H1 (cell line): Measurements from ENCODE around the gene SLC4A8. TPM values are rescaled to one million over a fixed set of nuclear protein-coding genes. Genes with fewer than 3 reads are reported as not detected.
A peak's percentile ranks its signal among the peaks of the same experiment; 100 is the strongest.

Experiments used
- CTCF ChIA-PET: fragments of 300-600 bp; sonication (Branson Sonifier 250); formaldehyde crosslinking; loops from one replicate; lab custom pipeline; 2021; ENCODE audit not compliant: partially characterized antibody; lab: Charles Lee
- POLR2A ChIA-PET: fragments of 300-600 bp; sonication (Branson Sonifier 250); formaldehyde crosslinking; loops from one replicate; lab custom pipeline; 2021; ENCODE audit warnings: inconsistent platforms; ENCODE audit not compliant: partially characterized antibody; lab: Charles Lee
- DNase-seq, 2 experiments: peaks; one replicate each; pipeline versions ENCODE4 v3.0.0 to v3.0.0-alpha.2; 2010 to 2022; ENCODE audit warnings: low spot score in 2 of 2, low read depth in 1 of 2, mixed read lengths in 1 of 2
- FAIRE-seq: peaks from 2 replicates; lab custom pipeline; 2011; peaks lifted over from hg19 to GRCh38; lab: Jason Lieb, UNC
- H2AFZ ChIP-seq: 2 replicates; pipeline ENCODE4 v1.8.1; 2012; ENCODE audit warnings: low read length, inconsistent platforms
- H2AK5ac ChIP-seq: 2 replicates; pipeline ENCODE4 v1.6.1; 2013; ENCODE audit warnings: low read depth, low read length
- H2BK120ac ChIP-seq: replicated peaks from 2 replicates; pipeline ENCODE3; 2013; ENCODE audit warnings: low read depth, low read length, inconsistent platforms
- H2BK12ac ChIP-seq: 2 replicates; pipeline ENCODE4 v1.6.1; 2013; ENCODE audit warnings: low read depth, low read length
- H2BK15ac ChIP-seq: 2 replicates; pipeline ENCODE4 v1.6.1; 2013; ENCODE audit warnings: low read length
- H2BK20ac ChIP-seq: 2 replicates; pipeline ENCODE4 v1.6.1; 2013; ENCODE audit warnings: low read length
- H2BK5ac ChIP-seq: 2 replicates; pipeline ENCODE4 v1.6.1; 2013; ENCODE audit warnings: low read depth, low read length
- H3K14ac ChIP-seq: 2 replicates; pipeline ENCODE4 v1.6.1; 2013; ENCODE audit warnings: inconsistent platforms; ENCODE audit not compliant: insufficient read length
- H3K18ac ChIP-seq: 2 replicates; pipeline ENCODE4 v1.6.1; 2013; ENCODE audit warnings: low read length; ENCODE audit errors: extremely low read depth
- H3K23ac ChIP-seq: 2 replicates; pipeline ENCODE4 v1.6.1; 2013; ENCODE audit warnings: inconsistent platforms; ENCODE audit not compliant: insufficient read length
- H3K23me2 ChIP-seq: 2 replicates; pipeline ENCODE4 v1.6.1; 2013; ENCODE audit warnings: low read depth, low read length
- H3K27ac ChIP-seq: 2 replicates; pipeline ENCODE4 v1.6.1; 2011; ENCODE audit warnings: low read depth, low read length, inconsistent platforms
- H3K27me3 ChIP-seq, 4 experiments: replicated peaks in 1 of 4; 1 replicate in 1 of 4; 2 replicates in 3 of 4; pipeline versions ENCODE4 v1.6.1 to v1.8.1; 2011 to 2013; ENCODE audit warnings: low read length in 3 of 4, mild to moderate bottlenecking in 3 of 4, inconsistent platforms in 2 of 4, mixed read lengths in 2 of 4, moderate library complexity in 1 of 4; ENCODE audit not compliant: control insufficient read depth in 3 of 4, insufficient read depth in 3 of 4; ENCODE audit errors: extremely low read depth in 1 of 4
- H3K36me3 ChIP-seq, 4 experiments: 2 replicates each; pipeline versions ENCODE4 v1.6.1 to v1.8.1; 2011 to 2013; ENCODE audit warnings: mild to moderate bottlenecking in 4 of 4, low read length in 3 of 4, moderate library complexity in 2 of 4, control low read depth in 1 of 4, inconsistent platforms in 1 of 4; ENCODE audit not compliant: insufficient read depth in 4 of 4, control insufficient read depth in 2 of 4
- H3K4ac ChIP-seq: replicated peaks from 2 replicates; pipeline ENCODE3; 2013; ENCODE audit warnings: low read length, low read depth, mixed read lengths, inconsistent platforms; ENCODE audit not compliant: insufficient read length
- H3K4me1 ChIP-seq, 4 experiments: replicated peaks in 1 of 4; 1 replicate in 1 of 4; 2 replicates in 3 of 4; pipeline versions ENCODE4 v1.6.1 to v1.8.1; 2011 to 2013; ENCODE audit warnings: low read length in 3 of 4, inconsistent platforms in 2 of 4, mixed read lengths in 1 of 4; ENCODE audit not compliant: insufficient read depth in 4 of 4, control insufficient read depth in 3 of 4
- H3K4me2 ChIP-seq, 2 experiments: 2 replicates each; pipeline versions ENCODE4 v1.6.1 to v1.8.1; 2011 to 2013; ENCODE audit warnings: low read depth in 2 of 2, low read length in 2 of 2, control low read depth in 1 of 2, inconsistent platforms in 1 of 2, mild to moderate bottlenecking in 1 of 2; ENCODE audit not compliant: insufficient read depth in 1 of 2
- H3K4me3 ChIP-seq, 4 experiments: fragments of 200-600, 300-600 bp in 1 of 4; sonication (generic), shearing (Covaris generic), sonication (Bioruptor Twin) in 1 of 4; 2 replicates each; pipeline versions ENCODE4 v1.5.1 to v1.8.1; 2011 to 2016; ENCODE audit warnings: low read length in 4 of 4, low read depth in 3 of 4, control low read depth in 2 of 4, inconsistent platforms in 2 of 4, mild to moderate bottlenecking in 2 of 4, mixed read lengths in 1 of 4, moderate library complexity in 1 of 4; ENCODE audit not compliant: insufficient read depth in 2 of 4; ENCODE audit errors: extremely low read depth in 1 of 4
- H3K56ac ChIP-seq: replicated peaks from 2 replicates; pipeline ENCODE3; 2013; ENCODE audit warnings: low read depth, mild to moderate bottlenecking, mixed read lengths, low read length, inconsistent platforms; ENCODE audit not compliant: insufficient read length
- H3K79me1 ChIP-seq: 2 replicates; pipeline ENCODE4 v1.6.1; 2013; ENCODE audit warnings: low read depth, low read length, control low read depth
- H3K79me2 ChIP-seq, 2 experiments: 2 replicates each; pipeline versions ENCODE4 v1.6.1 to v1.8.1; 2012 to 2013; ENCODE audit warnings: low read length in 2 of 2, mild to moderate bottlenecking in 2 of 2, inconsistent platforms in 1 of 2; ENCODE audit not compliant: insufficient read depth in 2 of 2, control insufficient read depth in 1 of 2
- H3K9ac ChIP-seq, 4 experiments: replicated peaks in 1 of 4; 1 replicate in 1 of 4; 2 replicates in 3 of 4; pipeline versions ENCODE4 v1.6.1 to v1.8.1; 2011 to 2013; ENCODE audit warnings: low read depth in 3 of 4, low read length in 3 of 4, control low read depth in 2 of 4, mild to moderate bottlenecking in 2 of 4, moderate library complexity in 2 of 4, inconsistent platforms in 1 of 4; ENCODE audit errors: extremely low read depth in 1 of 4
- H3K9me3 ChIP-seq, 2 experiments: 2 replicates each; pipeline versions ENCODE4 v1.6.1 to v1.8.1; 2012 to 2013; ENCODE audit warnings: mild to moderate bottlenecking in 2 of 2, moderate library complexity in 2 of 2, control low read depth in 1 of 2, inconsistent platforms in 1 of 2, low read depth in 1 of 2, low read length in 1 of 2, mixed read lengths in 1 of 2; ENCODE audit not compliant: insufficient read depth in 2 of 2
- H4K20me1 ChIP-seq, 2 experiments: replicated peaks in 1 of 2; 2 replicates each; pipeline versions ENCODE3 to v1.8.1; 2011 to 2013; ENCODE audit warnings: inconsistent platforms in 2 of 2, low read length in 2 of 2, mild to moderate bottlenecking in 1 of 2; ENCODE audit not compliant: insufficient read depth in 2 of 2, control insufficient read depth in 1 of 2
- H4K5ac ChIP-seq: 2 replicates; pipeline ENCODE4 v1.6.1; 2013; ENCODE audit warnings: low read length, low read depth, mixed read lengths, inconsistent platforms; ENCODE audit not compliant: insufficient read length
- H4K8ac ChIP-seq: 2 replicates; pipeline ENCODE4 v1.8.0; 2013; ENCODE audit warnings: mild to moderate bottlenecking, moderate library complexity, low read length, inconsistent platforms; ENCODE audit not compliant: insufficient read depth; ENCODE audit errors: extremely low read depth
- H4K91ac ChIP-seq: replicated peaks from 2 replicates; pipeline ENCODE3; 2013; ENCODE audit warnings: low read length, mixed read lengths, inconsistent platforms; ENCODE audit not compliant: insufficient read length
- CHD2 ChIP-seq: IDR thresholded peaks from 2 replicates; pipeline ENCODE4 v1.6.1; 2012; ENCODE audit warnings: low read length, improper control_type of control experiment
- RAD21 ChIP-seq, 2 experiments: IDR thresholded peaks in 1 of 2; conservative IDR thresholded peaks in 1 of 2; 2 replicates each; pipeline ENCODE4 v1.6.1; 2011; ENCODE audit warnings: low read depth in 2 of 2, low read length in 2 of 2, improper control_type of control experiment in 1 of 2, inconsistent platforms in 1 of 2, mild to moderate bottlenecking in 1 of 2, moderate library complexity in 1 of 2
- WGBS, 2 experiments: shearing (Covaris generic) in 1 of 2; methylation state at CpG; one replicate each; pipeline versions ENCODE4 v1.1.6 to v1.1.7; 2013 to 2015; ENCODE audit warnings: low lambda C conversion rate in 2 of 2, mixed read lengths in 2 of 2, inconsistent platforms in 1 of 2, low coverage in 1 of 2, missing lambda C conversion rate in 1 of 2; ENCODE audit not compliant: insufficient replicate concordance in 2 of 2, insufficient coverage in 1 of 2, insufficient read length in 1 of 2; ENCODE audit errors: extremely low coverage in 1 of 2, missing lambda C conversion rate in 1 of 2; 5-methylcytosine and 5-hydroxymethylcytosine counted together
- polyA plus RNA-seq, 7 experiments: library from polyadenylated mRNA; depleted of rRNA in 3 of 7; stranded (reverse) in 5 of 7; unstranded in 2 of 7; fragments of >200 nt in 5 of 7; fragments of 200-250 nt in 2 of 7; gene quantifications; 1 replicate in 5 of 7; 2 replicates in 1 of 7; 4 replicates in 1 of 7; pipeline versions ENCODE4 v1.2.1 to v1.2.3, GENCODE V29; 2011 to 2013; ENCODE audit warnings: missing spikeins in 2 of 7, mixed read lengths in 2 of 7
- total RNA-seq: library from RNA; stranded (reverse); fragmentation: NEBNext Ultra II Directional; extraction: Animal tissue kit (Norgen Biotek cat#: 25700); gene quantifications from 2 replicates; pipeline ENCODE4 v1.2.1, GENCODE V29; 2021
- TF ChIP-seq, protein P1 (sequence below): IDR thresholded peaks from 2 replicates; pipeline ENCODE4 v1.6.1; 2012; ENCODE audit warnings: inconsistent platforms
- TF ChIP-seq, protein P2 (sequence below), 3 experiments: IDR thresholded peaks; 1 replicate in 2 of 3; 2 replicates in 1 of 3; pipeline versions ENCODE4 v1.5.1 to v1.6.1; 2011; ENCODE audit warnings: low read length in 3 of 3, mild to moderate bottlenecking in 3 of 3, inconsistent platforms in 2 of 3, low read depth in 1 of 3, moderate library complexity in 1 of 3; ENCODE audit not compliant: insufficient read depth in 1 of 3; ENCODE audit errors: control extremely low read depth in 1 of 3

Gene SLC4A8
- total and polyA plus RNA-seq, 2 of the 8 experiments (the other 6 are each of a cell fraction or from before 2014, with no cell fraction given) = 11.2 to 13.4 TPM

DNA sequence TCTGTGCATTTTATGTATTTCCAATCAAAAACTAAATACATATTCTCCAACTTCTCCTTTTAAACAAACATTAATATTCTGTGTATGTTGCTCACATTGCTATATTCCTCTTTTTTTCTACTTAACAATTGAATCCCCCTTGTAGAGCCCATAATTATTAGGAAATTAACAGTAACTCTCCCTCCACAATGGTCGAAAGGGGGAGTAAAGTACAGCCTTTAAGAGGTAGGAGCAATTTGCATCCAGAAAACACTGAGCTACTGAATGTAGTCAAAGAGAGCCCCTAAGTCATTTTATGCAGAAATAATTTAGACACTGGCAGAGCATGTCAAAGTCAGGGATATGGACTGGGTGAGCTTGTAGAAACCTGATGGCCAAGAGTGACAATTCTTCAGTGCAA is 109.2 kb downstream of the SLC4A8 start:
- 38% methylated on average over 1 of the region's 1 CpG; no CpG with 5 or more reads in 1 of the 2 experiments for WGBS, 2 experiments
- POLR2A ChIA-PET = interaction anchor here (1.0 kb wide), 1 partner anchor 101 kb away, joined by 3 read pairs; no protein-coding TSS in a partner anchor
- no peak overlapping the region for H2BK12ac ChIP-seq

More for the DNA sequence above, 109.2 kb downstream of the SLC4A8 start:
- no peaks in the 10 kb centered on the region for H3K79me1 ChIP-seq
- no peaks in the 10 kb centered on the region for H4K20me1 ChIP-seq
- H2AFZ ChIP-seq = no peak overlapping the region
- H2BK120ac ChIP-seq = no peak overlapping the region
- H3K27me3 ChIP-seq = no peaks in the 10 kb centered on the region; a peak in 1 of 7 replicates
- CTCF ChIA-PET = interaction anchor here (0.6 to 8.7 kb wide), 27 partner anchors 8 to 380 kb away, joined by 3 to 132 read pairs (median 5); partner anchors contain the start of genes ANKRD33 and SLC4A8
- no peak overlapping the region for H2BK20ac ChIP-seq
- no peak overlapping the region for H4K8ac ChIP-seq
- H3K36me3 ChIP-seq = no peaks in the 10 kb centered on the region
- TF ChIP-seq, protein P1, sequence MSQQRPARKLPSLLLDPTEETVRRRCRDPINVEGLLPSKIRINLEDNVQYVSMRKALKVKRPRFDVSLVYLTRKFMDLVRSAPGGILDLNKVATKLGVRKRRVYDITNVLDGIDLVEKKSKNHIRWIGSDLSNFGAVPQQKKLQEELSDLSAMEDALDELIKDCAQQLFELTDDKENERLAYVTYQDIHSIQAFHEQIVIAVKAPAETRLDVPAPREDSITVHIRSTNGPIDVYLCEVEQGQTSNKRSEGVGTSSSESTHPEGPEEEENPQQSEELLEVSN = no peak
- peak; percentile 57 to 62 for TF ChIP-seq RAD21 (IDR thresholded peaks at IDR 0.05 in 1 of 2, conservative IDR thresholded peaks at IDR 0.05 in 1 of 2; ENCODE audit: low read depth in 2 of 2, low read length in 2 of 2)
- TF ChIP-seq, protein P2, sequence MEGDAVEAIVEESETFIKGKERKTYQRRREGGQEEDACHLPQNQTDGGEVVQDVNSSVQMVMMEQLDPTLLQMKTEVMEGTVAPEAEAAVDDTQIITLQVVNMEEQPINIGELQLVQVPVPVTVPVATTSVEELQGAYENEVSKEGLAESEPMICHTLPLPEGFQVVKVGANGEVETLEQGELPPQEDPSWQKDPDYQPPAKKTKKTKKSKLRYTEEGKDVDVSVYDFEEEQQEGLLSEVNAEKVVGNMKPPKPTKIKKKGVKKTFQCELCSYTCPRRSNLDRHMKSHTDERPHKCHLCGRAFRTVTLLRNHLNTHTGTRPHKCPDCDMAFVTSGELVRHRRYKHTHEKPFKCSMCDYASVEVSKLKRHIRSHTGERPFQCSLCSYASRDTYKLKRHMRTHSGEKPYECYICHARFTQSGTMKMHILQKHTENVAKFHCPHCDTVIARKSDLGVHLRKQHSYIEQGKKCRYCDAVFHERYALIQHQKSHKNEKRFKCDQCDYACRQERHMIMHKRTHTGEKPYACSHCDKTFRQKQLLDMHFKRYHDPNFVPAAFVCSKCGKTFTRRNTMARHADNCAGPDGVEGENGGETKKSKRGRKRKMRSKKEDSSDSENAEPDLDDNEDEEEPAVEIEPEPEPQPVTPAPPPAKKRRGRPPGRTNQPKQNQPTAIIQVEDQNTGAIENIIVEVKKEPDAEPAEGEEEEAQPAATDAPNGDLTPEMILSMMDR (IDR thresholded peaks at IDR 0.05; ENCODE audit: control extremely low read depth in 1 of 3, insufficient read depth in 1 of 3, low read depth in 1 of 3, low read length in 3 of 3) = peak in 2 of 3 experiments; percentile 29 to 34; a peak in 2 of 4 replicates
- no peak for TF ChIP-seq CHD2
- H3K4me3 ChIP-seq = no peak overlapping the region
- no peaks in the 10 kb centered on the region for H3K9me3 ChIP-seq
- no peak overlapping the region for H3K56ac ChIP-seq
- no peak overlapping the region for H3K27ac ChIP-seq
- no peak overlapping the region for H4K5ac ChIP-seq
- no peak overlapping the region for H4K91ac ChIP-seq
- H3K14ac ChIP-seq = no peak overlapping the region
- FAIRE-seq (no peak), DNase-seq (no peak)
- no peaks in the 10 kb centered on the region for H3K23me2 ChIP-seq
- no peak overlapping the region for H3K9ac ChIP-seq
- H2AK5ac ChIP-seq = no peak overlapping the region
- no peak overlapping the region for H3K18ac ChIP-seq
- H3K4me1 ChIP-seq = peaks cover 2 to 17% (median 9%) of the 10 kb centered on the region in 4 experiments; a peak in 6 of 7 replicates
- H2BK5ac ChIP-seq = no peak overlapping the region
- no peak overlapping the region for H3K4me2 ChIP-seq
- no peak overlapping the region for H3K4ac ChIP-seq
- no peak overlapping the region for H2BK15ac ChIP-seq
- H3K23ac ChIP-seq = no peak overlapping the region
- H3K79me2 ChIP-seq = no peaks in the 10 kb centered on the region
